Karpas-422 (cell line): Measurements from ENCODE around the gene COL5A1. TPM values are rescaled to one million over a fixed set of nuclear protein-coding genes. Genes with fewer than 3 reads are reported as not detected.
"Not testable (repeated sequence)": the region's sequence is repeated elsewhere in the genome, so short reads cannot be mapped to it uniquely, and the experiment has no call there.

Source experiments
- DNase-seq: peaks from one replicate; pipeline ENCODE4 v3.0.0-alpha.2; 2015
- H2AFZ ChIP-seq: fragments of 200-600 bp; sonication (generic); 2 replicates; pipeline ENCODE4 v1.6.1; 2014; ENCODE audit warnings: antibody characterized with exemption, low read length, mixed read lengths
- H3K27ac ChIP-seq: fragments of 200-600 bp; sonication (generic); 2 replicates; pipeline ENCODE4 v1.5.1; 2014; ENCODE audit warnings: mild to moderate bottlenecking, low read length, moderate library complexity
- H3K27me3 ChIP-seq: fragments of 200-600 bp; sonication (generic); 2 replicates; pipeline ENCODE4 v1.6.1; 2014; ENCODE audit warnings: low read length, mixed read lengths
- H3K36me3 ChIP-seq: fragments of 200-600 bp; sonication (generic); 2 replicates; pipeline ENCODE4 v1.6.1; 2014; ENCODE audit warnings: low read length, mixed read lengths; ENCODE audit not compliant: insufficient read depth
- H3K4me1 ChIP-seq: fragments of 200-600 bp; sonication (generic); 2 replicates; pipeline ENCODE4 v1.6.1; 2014; ENCODE audit warnings: mild to moderate bottlenecking, low read length, mixed read lengths
- H3K4me2 ChIP-seq: fragments of 200-600 bp; sonication (generic); 2 replicates; pipeline ENCODE4 v1.6.1; 2014; ENCODE audit warnings: low read length, low read depth, mild to moderate bottlenecking; ENCODE audit not compliant: poor library complexity, severe bottlenecking
- H3K4me3 ChIP-seq: fragments of 200-600 bp; sonication (generic); 2 replicates; pipeline ENCODE4 v1.5.1; 2014; ENCODE audit warnings: mild to moderate bottlenecking, antibody characterized with exemption, low read length, mixed read lengths
- H3K79me2 ChIP-seq: fragments of 200-600 bp; sonication (generic); 2 replicates; pipeline ENCODE4 v1.6.1; 2014; ENCODE audit warnings: mild to moderate bottlenecking, low read length, mixed read lengths
- H3K9ac ChIP-seq: fragments of 200-600 bp; sonication (generic); 2 replicates; pipeline ENCODE4 v1.6.0; 2014; ENCODE audit warnings: low read length
- H3K9me2 ChIP-seq: fragments of 200-600 bp; sonication (generic), shearing (Covaris generic); replicated peaks from 2 replicates; pipeline ENCODE4 v1.6.0; 2014; ENCODE audit warnings: mild to moderate bottlenecking, low read length, moderate library complexity; ENCODE audit not compliant: insufficient read depth
- H3K9me3 ChIP-seq: fragments of 300-700, 200-600 bp; sonication (generic); 2 replicates; pipeline ENCODE4 v1.6.1; 2014; ENCODE audit warnings: low read length, mixed read lengths
- H4K20me1 ChIP-seq: fragments of 200-600 bp; sonication (generic); 2 replicates; pipeline ENCODE4 v1.6.1; 2014; ENCODE audit warnings: mild to moderate bottlenecking, antibody characterized with exemption, low read length, low read depth; ENCODE audit not compliant: insufficient read depth
- total RNA-seq: library from RNA; depleted of rRNA; stranded (reverse); fragments of >200 nt; shearing (Covaris generic); gene quantifications from 2 replicates; pipeline ENCODE4 v1.2.3, GENCODE V29; 2014; ENCODE audit warnings: low replicate concordance

Gene COL5A1
- total RNA-seq, 1 experiment from 2014 or later = not detected

GRCh38 chr9:134666208-134666607 is 24.6 kb downstream of the COL5A1 start:
- Histone ChIP-seq H3K4me1 (no peaks in the 10 kb centered on the region), H3K36me3 (no peaks in the 10 kb centered on the region), H3K9ac (no peak overlapping the region), H3K9me2 (no peaks in the 10 kb centered on the region), H2AFZ (no peak overlapping the region), H3K4me2 (no peak overlapping the region), H3K4me3 (no peak overlapping the region), H3K9me3 (peaks cover under 1% of the 10 kb centered on the region), H3K79me2 (no peaks in the 10 kb centered on the region), H4K20me1 (no peaks in the 10 kb centered on the region), H3K27me3 (no peaks in the 10 kb centered on the region), H3K27ac (no peak overlapping the region)
- DNase-seq = peak; percentile 27

- H3K27ac ChIP-seq = no peak overlapping the region
- no peaks in the 10 kb centered on the region for H3K9me2 ChIP-seq
- no peaks in the 10 kb centered on the region for H3K27me3 ChIP-seq
- no peak overlapping the region for H3K4me3 ChIP-seq
- H3K4me1 ChIP-seq = no peaks in the 10 kb centered on the region
- no peak overlapping the region for H3K9ac ChIP-seq
- H3K4me2 ChIP-seq = no peak overlapping the region
- DNase-seq = peak; percentile 11
- H4K20me1 ChIP-seq = no peaks in the 10 kb centered on the region
- H3K36me3 ChIP-seq = no peaks in the 10 kb centered on the region
- H3K9me3 ChIP-seq = no peaks in the 10 kb centered on the region
- H2AFZ ChIP-seq = no peak overlapping the region
- no peaks in the 10 kb centered on the region for H3K79me2 ChIP-seq
These were observed 25.2 kb downstream of the COL5A1 start for GRCh38 chr9:134666831-134667230.

- H3K4me3 ChIP-seq, H3K27ac ChIP-seq, H3K9me3 ChIP-seq, H4K20me1 ChIP-seq, H3K4me2 ChIP-seq, H3K9me2 ChIP-seq, H2AFZ ChIP-seq, DNase-seq, H3K79me2 ChIP-seq, H3K9ac ChIP-seq, H3K36me3 ChIP-seq, H3K27me3 ChIP-seq, H3K4me1 ChIP-seq: not testable (repeated sequence)
These were observed 27.4 kb downstream of the COL5A1 start for GRCh38 chr9:134668977-134669376.

GRCh38 chr9:134669399-134669955 is 27.9 kb downstream of the COL5A1 start:
- no peaks in the 10 kb centered on the region for H3K27me3 ChIP-seq
- H3K36me3 ChIP-seq = no peaks in the 10 kb centered on the region
- no peaks in the 10 kb centered on the region for H3K4me1 ChIP-seq
- H3K4me2 ChIP-seq = no peak overlapping the region
- H2AFZ ChIP-seq = no peak overlapping the region
- H4K20me1 ChIP-seq = no peaks in the 10 kb centered on the region
- H3K27ac ChIP-seq = no peak overlapping the region
- no peaks in the 10 kb centered on the region for H3K9me3 ChIP-seq
- no peaks in the 10 kb centered on the region for H3K79me2 ChIP-seq
- no peak overlapping the region for H3K9ac ChIP-seq
- no peak overlapping the region for H3K4me3 ChIP-seq
- H3K9me2 ChIP-seq = no peaks in the 10 kb centered on the region
- DNase-seq = peak; percentile 20

- no peaks in the 10 kb centered on the region for H3K79me2 ChIP-seq
- no peaks in the 10 kb centered on the region for H3K36me3 ChIP-seq
- no peaks in the 10 kb centered on the region for H3K4me1 ChIP-seq
- no peak overlapping the region for H3K4me2 ChIP-seq
- no peaks in the 10 kb centered on the region for H3K27me3 ChIP-seq
- no peak overlapping the region for H3K9ac ChIP-seq
- no peak overlapping the region for H2AFZ ChIP-seq
- no peak overlapping the region for H3K27ac ChIP-seq
- H3K9me2 ChIP-seq = no peaks in the 10 kb centered on the region
- no peak for DNase-seq
- no peaks in the 10 kb centered on the region for H3K9me3 ChIP-seq
- no peaks in the 10 kb centered on the region for H4K20me1 ChIP-seq
- H3K4me3 ChIP-seq = no peak overlapping the region
These were observed 28.5 kb downstream of the COL5A1 start for GRCh38 chr9:134670042-134670525.

- Histone ChIP-seq H3K36me3 (no peaks in the 10 kb centered on the region), H3K9me2 (no peaks in the 10 kb centered on the region), H3K4me2 (no peak overlapping the region), H3K79me2 (no peaks in the 10 kb centered on the region), H2AFZ (no peak overlapping the region), H3K27me3 (no peaks in the 10 kb centered on the region), H3K9me3 (no peaks in the 10 kb centered on the region), H3K4me1 (no peaks in the 10 kb centered on the region), H3K9ac (no peak overlapping the region), H3K4me3 (no peak overlapping the region), H3K27ac (no peak overlapping the region), H4K20me1 (no peaks in the 10 kb centered on the region)
- peak; percentile 7 for DNase-seq
These were observed 29.3 kb downstream of the COL5A1 start for GRCh38 chr9:134670851-134671281.

- H3K9me2 ChIP-seq = no peaks in the 10 kb centered on the region
- H3K4me1 ChIP-seq = no peaks in the 10 kb centered on the region
- DNase-seq = no peak
- no peaks in the 10 kb centered on the region for H4K20me1 ChIP-seq
- no peak overlapping the region for H2AFZ ChIP-seq
- no peaks in the 10 kb centered on the region for H3K36me3 ChIP-seq
- H3K9ac ChIP-seq = no peak overlapping the region
- H3K4me2 ChIP-seq = no peak overlapping the region
- H3K27me3 ChIP-seq = no peaks in the 10 kb centered on the region
- H3K9me3 ChIP-seq = no peaks in the 10 kb centered on the region
- no peak overlapping the region for H3K4me3 ChIP-seq
- no peaks in the 10 kb centered on the region for H3K79me2 ChIP-seq
- no peak overlapping the region for H3K27ac ChIP-seq
These were observed 29.9 kb downstream of the COL5A1 start for GRCh38 chr9:134671341-134672113.

GRCh38 chr9:134676361-134676760 is 34.8 kb downstream of the COL5A1 start:
- no peaks in the 10 kb centered on the region for H4K20me1 ChIP-seq
- H2AFZ ChIP-seq = no peak overlapping the region
- H3K9me2 ChIP-seq = no peaks in the 10 kb centered on the region
- peak; percentile 10 for DNase-seq
- H3K27me3 ChIP-seq = no peaks in the 10 kb centered on the region
- no peaks in the 10 kb centered on the region for H3K4me1 ChIP-seq
- H3K9me3 ChIP-seq = no peaks in the 10 kb centered on the region
- H3K27ac ChIP-seq = no peak overlapping the region
- no peaks in the 10 kb centered on the region for H3K36me3 ChIP-seq
- H3K79me2 ChIP-seq = no peaks in the 10 kb centered on the region
- H3K4me3 ChIP-seq = no peak overlapping the region
- no peak overlapping the region for H3K9ac ChIP-seq
- no peak overlapping the region for H3K4me2 ChIP-seq
